ENCODE data around the gene TBCCD1. TPM values are rescaled to one million over a fixed set of nuclear protein-coding genes. Genes with fewer than 3 reads are reported as not detected.

TBCCD1 gene
- total and polyA plus RNA-seq, 2 of the 8 experiments (the other 6 are each of a cell fraction or from before 2014, with no cell fraction given): 11.3 to 13.9 TPM

DNA sequence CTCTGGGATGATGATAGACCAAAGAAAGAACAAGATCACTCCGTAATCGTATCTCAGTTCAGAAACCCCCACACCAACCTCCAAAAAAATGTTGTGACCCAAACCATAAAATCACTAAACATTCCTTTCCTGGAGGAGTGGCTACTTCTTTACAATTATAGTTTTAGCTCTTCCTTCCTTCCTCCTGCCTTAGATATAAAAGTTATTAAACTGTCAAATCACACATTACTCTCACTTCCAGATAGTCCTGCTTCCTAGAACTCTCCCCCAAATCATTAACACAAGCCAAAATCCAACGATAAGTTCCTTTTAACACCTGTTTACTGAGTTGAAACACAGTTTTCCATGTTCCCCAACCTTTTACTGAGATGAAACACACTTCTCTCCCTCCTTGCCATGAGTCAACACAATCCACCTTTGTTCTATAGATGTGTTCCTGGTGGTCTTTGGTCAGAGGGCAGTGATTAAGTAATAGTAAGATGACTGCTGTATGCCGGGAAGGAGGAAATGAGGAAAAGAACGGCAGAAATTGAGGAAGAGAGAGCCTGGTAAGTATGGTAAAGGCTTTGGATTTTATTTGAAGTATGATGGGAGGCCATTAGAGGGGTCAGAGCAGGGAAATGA lies 14.6 kb downstream of the TBCCD1 start:
- Histone ChIP-seq H3K79me1 (ENCODE audit: low read depth, low read length) (no peaks in the 10 kb centered on the region), H2BK12ac (ENCODE audit: low read depth, low read length) (no peak overlapping the region), H2AK5ac (ENCODE audit: low read depth, low read length) (no peak overlapping the region), H2BK15ac (ENCODE audit: low read length) (no peak overlapping the region), H4K8ac (ENCODE audit: extremely low read depth, insufficient read depth, low read length) (no peak overlapping the region), H3K4me1 (replicated peaks in 1 of 4; ENCODE audit: control insufficient read depth in 3 of 4, insufficient read depth in 4 of 4, low read length in 3 of 4) (no peaks in the 10 kb centered on the region), H2BK20ac (ENCODE audit: low read length) (no peak overlapping the region), H2BK120ac (replicated peaks; ENCODE audit: low read depth, low read length) (no peak overlapping the region), H3K18ac (ENCODE audit: extremely low read depth, low read length) (no peak overlapping the region), H4K5ac (ENCODE audit: insufficient read length, low read depth, low read length) (no peak overlapping the region), H3K4me3 (ENCODE audit: extremely low read depth in 1 of 4, insufficient read depth in 2 of 4, low read depth in 3 of 4, low read length in 4 of 4) (no peak overlapping the region), H3K23me2 (ENCODE audit: low read depth, low read length) (no peaks in the 10 kb centered on the region), H3K56ac (replicated peaks; ENCODE audit: insufficient read length, low read depth, low read length) (no peak overlapping the region), H3K9ac (replicated peaks in 1 of 4; ENCODE audit: extremely low read depth in 1 of 4, low read depth in 3 of 4, low read length in 3 of 4) (no peak overlapping the region), H4K91ac (replicated peaks; ENCODE audit: insufficient read length, low read length) (no peak overlapping the region), H3K79me2 (ENCODE audit: control insufficient read depth in 1 of 2, insufficient read depth in 2 of 2, low read length in 2 of 2) (no peaks in the 10 kb centered on the region), H3K36me3 (ENCODE audit: control insufficient read depth in 2 of 4, insufficient read depth in 4 of 4, low read length in 3 of 4) (peaks cover 0 to 12% (median 7%) of the 10 kb centered on the region in 4 experiments; a peak in 4 of 8 replicates), H3K27ac (ENCODE audit: low read depth, low read length) (no peak overlapping the region), H4K20me1 (replicated peaks in 1 of 2; ENCODE audit: control insufficient read depth in 1 of 2, insufficient read depth in 2 of 2, low read length in 2 of 2) (peaks cover 0 to 2% of the 10 kb centered on the region in 2 experiments), H3K4ac (replicated peaks; ENCODE audit: insufficient read length, low read depth, low read length) (no peak overlapping the region), H3K14ac (ENCODE audit: insufficient read length) (no peak overlapping the region), H2BK5ac (ENCODE audit: low read depth, low read length) (no peak overlapping the region), H2AFZ (ENCODE audit: low read length) (no peak overlapping the region), H3K27me3 (replicated peaks in 1 of 4; ENCODE audit: control insufficient read depth in 3 of 4, extremely low read depth in 1 of 4, insufficient read depth in 3 of 4, low read length in 3 of 4) (no peaks in the 10 kb centered on the region), H3K9me3 (ENCODE audit: insufficient read depth in 2 of 2, low read depth in 1 of 2, low read length in 1 of 2) (no peaks in the 10 kb centered on the region), H3K23ac (ENCODE audit: insufficient read length) (no peak overlapping the region), H3K4me2 (ENCODE audit: insufficient read depth in 1 of 2, low read depth in 2 of 2, low read length in 2 of 2) (no peak overlapping the region)
- 92% methylated on average over 5 of the region's 5 CpGs; no CpG with 5 or more reads in 1 of the 2 experiments for WGBS, 2 experiments (ENCODE audit: extremely low coverage in 1 of 2, insufficient coverage in 1 of 2, insufficient read length in 1 of 2, insufficient replicate concordance in 2 of 2, low coverage in 1 of 2, low lambda C conversion rate in 2 of 2, missing lambda C conversion rate in 1 of 2)
- TF ChIP-seq HDAC6 (IDR thresholded peaks at IDR 0.05; ENCODE audit: low read depth, low read length) (no peak), SP2 (IDR thresholded peaks at IDR 0.05; ENCODE audit: low read length) (no peak), CBX5 (IDR thresholded peaks at IDR 0.05; ENCODE audit: low read depth, low read length) (no peak), JUN (IDR thresholded peaks at IDR 0.05; ENCODE audit: low read depth, low read length) (no peak), POU5F1 (IDR thresholded peaks at IDR 0.05; ENCODE audit: low read depth, low read length) (no peak), TCF12 (IDR thresholded peaks at IDR 0.05; ENCODE audit: low read depth, low read length) (no peak), YY1 (IDR thresholded peaks at IDR 0.05; ENCODE audit: low read depth, low read length) (no peak), NRF1 (IDR thresholded peaks at IDR 0.05; ENCODE audit: low read depth, low read length) (no peak), BACH1 (IDR thresholded peaks at IDR 0.05; ENCODE audit: low read length) (no peak), HDAC2 (IDR thresholded peaks at IDR 0.05; ENCODE audit: borderline replicate concordance in 1 of 2, low read depth in 2 of 2, low read length in 2 of 2) (no peak), SUZ12 (IDR thresholded peaks at IDR 0.05; ENCODE audit: low read length) (no peak)
- TF ChIP-seq, protein P1, sequence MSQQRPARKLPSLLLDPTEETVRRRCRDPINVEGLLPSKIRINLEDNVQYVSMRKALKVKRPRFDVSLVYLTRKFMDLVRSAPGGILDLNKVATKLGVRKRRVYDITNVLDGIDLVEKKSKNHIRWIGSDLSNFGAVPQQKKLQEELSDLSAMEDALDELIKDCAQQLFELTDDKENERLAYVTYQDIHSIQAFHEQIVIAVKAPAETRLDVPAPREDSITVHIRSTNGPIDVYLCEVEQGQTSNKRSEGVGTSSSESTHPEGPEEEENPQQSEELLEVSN (IDR thresholded peaks at IDR 0.05): no peak
- DNase-seq (ENCODE audit: low read depth in 1 of 2, low spot score in 2 of 2): no peak
- ChIA-PET POLR2A (ENCODE audit: partially characterized antibody) (no interaction called here), CTCF (ENCODE audit: partially characterized antibody) (interaction anchor here (6.0 kb wide), 1 partner anchor 12 kb away, joined by 57 read pairs; no protein-coding TSS in a partner anchor)
- no peak for FAIRE-seq
